IPS-11a (cell line): ENCODE data around the gene PPT2.
"Not testable (repeated sequence)": the region's sequence is repeated elsewhere in the genome, so short reads cannot be mapped to it uniquely, and the experiment has no call there.

Experiments
- H3K4me3 ChIP-seq: one replicate; pipeline ENCODE4 v1.5.1; 2013; ENCODE audit warnings: low read depth, low read length, control low read depth

Gene PPT2

DNA sequence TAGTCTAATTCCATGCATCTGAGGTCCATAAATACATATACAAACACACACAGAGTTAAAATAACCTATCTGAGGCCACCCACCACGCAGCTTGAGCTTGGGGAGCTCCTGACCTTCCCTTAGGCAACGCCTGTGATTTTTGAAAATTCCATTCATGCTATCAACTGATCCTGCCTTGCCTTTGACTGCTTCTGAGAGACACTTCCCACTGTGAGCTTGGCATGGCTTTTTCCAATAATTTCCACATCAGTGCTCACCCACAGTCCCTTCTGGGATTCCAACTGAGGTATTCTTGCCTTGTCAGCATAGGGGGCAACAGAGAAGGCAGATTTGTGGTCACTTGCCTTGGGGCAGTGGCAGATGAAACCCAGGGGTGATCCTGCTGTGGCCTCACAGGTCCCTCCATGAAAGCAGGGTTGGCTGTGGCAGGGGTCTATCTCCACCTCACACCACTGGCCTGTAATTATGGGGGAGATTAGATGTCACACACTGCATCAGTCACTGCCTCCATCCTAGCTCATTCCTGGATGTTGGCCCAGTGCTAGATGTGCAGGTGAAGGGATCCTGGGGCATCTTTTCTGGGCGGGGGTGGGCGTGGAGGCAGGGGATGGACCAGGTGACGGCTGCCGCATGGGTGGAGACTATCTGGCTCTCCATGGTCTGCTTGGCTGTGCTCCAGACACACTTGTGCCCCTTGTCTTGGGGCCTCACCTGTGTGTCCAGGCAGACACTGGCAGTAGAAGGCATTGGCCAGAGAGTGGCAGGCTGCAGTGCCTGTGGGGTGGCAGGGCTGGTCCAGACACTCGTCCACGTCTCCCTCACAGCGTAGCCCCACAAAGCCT, 49.7 kb downstream of the PPT2 start:
- no peak overlapping the region for H3K4me3 ChIP-seq

DNA sequence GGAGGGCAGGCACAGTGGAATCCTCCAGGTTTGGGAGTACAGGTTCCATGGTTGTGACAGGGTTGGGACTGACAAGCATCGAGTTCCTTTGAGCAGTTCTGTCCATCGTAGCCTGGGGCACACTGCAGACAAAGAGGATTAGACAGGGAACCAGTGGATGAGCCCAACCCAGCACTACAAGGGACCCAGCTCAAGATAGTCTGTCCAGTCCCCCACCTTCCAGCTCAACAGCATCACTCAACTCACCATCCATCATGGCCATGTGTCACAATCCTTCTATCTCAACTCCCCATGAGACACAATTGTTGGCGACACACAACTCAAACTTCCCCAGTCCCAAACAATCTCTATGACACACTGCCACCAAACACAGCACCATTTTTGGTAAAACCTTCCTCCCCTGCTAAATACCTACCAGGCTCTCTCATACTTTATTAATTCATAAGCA, 50.4 kb downstream of the PPT2 start:
- no peak overlapping the region for H3K4me3 ChIP-seq

DNA sequence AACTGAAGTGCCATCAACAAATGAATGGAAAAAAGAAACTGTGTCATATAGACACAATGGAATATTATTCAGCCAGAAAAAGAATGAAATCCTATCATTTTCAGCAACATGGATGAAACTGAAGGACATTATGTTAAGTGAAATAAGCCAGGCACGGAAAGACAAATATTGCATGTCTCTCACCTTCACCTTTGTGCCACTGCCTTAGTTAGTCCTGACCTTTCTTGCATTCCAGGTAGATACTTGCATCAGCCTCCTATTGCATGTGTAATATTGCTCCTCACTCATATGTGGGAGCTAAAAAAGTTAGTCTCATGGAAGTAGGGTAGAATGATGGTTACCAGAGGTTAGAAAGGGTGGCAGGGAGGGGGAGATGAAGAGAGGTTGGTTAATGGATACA, 55.1 kb downstream of the PPT2 start:
- H3K4me3 ChIP-seq = no peak overlapping the region

DNA sequence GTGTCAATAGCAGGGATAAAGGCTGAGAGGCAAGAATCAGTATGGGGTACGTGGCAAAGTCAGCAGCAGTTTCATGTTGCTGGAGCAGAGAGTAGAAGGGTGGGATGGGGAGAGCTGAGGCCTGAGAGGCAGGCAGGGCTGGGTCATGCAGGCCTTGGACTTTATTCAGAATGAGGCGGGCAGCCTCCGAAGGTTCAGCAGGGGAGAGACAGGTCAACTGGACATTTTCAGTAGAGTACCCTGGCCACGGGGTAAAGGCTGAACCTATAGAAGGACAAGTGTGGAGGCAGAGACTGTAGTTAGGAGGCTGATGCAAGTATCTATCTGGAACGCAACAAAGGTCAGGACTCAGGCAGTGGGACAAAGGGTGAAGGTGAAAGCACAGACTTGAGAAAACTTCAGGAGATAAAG, 56.3 kb downstream of the PPT2 start:
- no peak overlapping the region for H3K4me3 ChIP-seq

DNA sequence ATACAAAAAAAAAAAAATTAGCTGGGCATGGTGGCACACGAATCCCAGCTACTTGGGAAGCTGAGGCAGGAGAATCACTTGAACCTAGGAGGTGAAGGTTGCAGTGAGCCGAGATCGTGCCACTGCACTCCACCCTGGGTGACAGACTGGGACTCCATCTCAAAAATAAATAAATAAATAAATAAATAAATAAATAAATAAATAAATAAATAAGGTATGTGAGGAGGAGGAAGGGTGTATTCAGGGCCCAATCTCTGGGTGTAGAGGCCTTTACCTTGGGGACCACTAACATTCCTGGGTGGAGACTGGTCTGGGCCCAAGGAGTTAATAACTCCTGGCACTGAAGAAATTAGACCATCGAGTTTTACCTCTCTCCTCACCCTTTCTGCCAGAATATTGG, 57.5 kb downstream of the PPT2 start:
- not testable (repeated sequence) for H3K4me3 ChIP-seq

DNA sequence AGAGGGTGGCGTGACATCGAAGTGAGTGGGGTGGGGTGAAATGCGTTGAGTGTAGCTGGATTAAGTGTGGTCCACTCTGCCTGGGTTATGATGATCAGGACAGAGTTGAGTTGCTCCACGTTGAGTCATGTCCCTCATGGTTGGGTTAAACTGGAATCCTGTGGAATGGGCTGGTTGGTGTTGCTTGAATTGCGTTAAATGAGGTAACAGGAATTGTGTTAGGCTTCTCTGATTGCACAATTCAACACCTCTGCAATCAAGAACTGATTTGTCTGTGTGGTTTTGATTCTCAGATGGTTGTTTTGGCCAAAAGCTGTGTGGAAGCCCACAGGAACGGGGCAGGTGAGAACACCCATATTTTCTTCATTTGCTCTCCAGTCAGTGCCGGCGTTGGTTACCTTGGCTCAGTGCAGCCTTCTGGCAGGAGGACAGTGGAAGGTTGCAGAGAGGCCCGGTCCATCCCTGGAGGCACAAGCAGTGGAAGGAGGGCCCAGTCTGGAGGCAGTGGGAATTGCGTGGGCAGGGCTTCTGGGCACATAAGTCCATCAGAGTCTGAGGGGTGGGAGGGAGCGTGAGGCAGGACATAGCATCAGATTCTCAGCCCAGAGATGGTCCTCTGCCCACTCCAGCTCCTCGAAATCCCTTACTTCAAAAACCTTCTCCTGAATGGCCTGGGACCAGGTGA, 58.3 kb downstream of the PPT2 start:
- no peak overlapping the region for H3K4me3 ChIP-seq
